Esophagus muscularis mucosa (tissue), 4 donors: Measurements from ENCODE around the gene ARMC9. TPM values are rescaled to one million over a fixed set of nuclear protein-coding genes. Genes with fewer than 3 reads are reported as not detected.
"Not testable (repeated sequence)": the region's sequence is repeated elsewhere in the genome, so short reads cannot be mapped to it uniquely, and the experiment has no call there.

Source experiments
- DNase-seq: peaks from one replicate; pipeline ENCODE4 v3.0.0-alpha.2; 2017; ENCODE audit errors: extremely low spot score
- H3K27ac ChIP-seq, 4 donors: fragments of 200-600 bp; sonication (generic); replicated peaks in 1 of 4; 1 replicate in 3 of 4; 2 replicates in 1 of 4; pipeline ENCODE4 v1.5.1; 2016 to 2019; ENCODE audit warnings: mild to moderate bottlenecking in 1 of 4
- H3K27me3 ChIP-seq, 4 donors: fragments of 200-600 bp; sonication (generic); one replicate each; pipeline versions ENCODE4 v1.5.1 to v1.6.0; 2016 to 2019
- H3K36me3 ChIP-seq, 4 donors: fragments of 200-600 bp; sonication (generic); one replicate each; pipeline ENCODE4 v1.5.1; 2016 to 2019
- H3K4me1 ChIP-seq, 4 donors: fragments of 200-600 bp; sonication (generic); one replicate each; pipeline ENCODE4 v1.5.1; 2016 to 2019
- H3K4me3 ChIP-seq, 4 donors: fragments of 200-600 bp; sonication (generic); 1 replicate in 2 of 4; 2 replicates in 2 of 4; pipeline ENCODE4 v1.5.1; 2016 to 2019; ENCODE audit warnings: mild to moderate bottlenecking in 4 of 4, moderate library complexity in 1 of 4
- H3K9me3 ChIP-seq, 4 donors: fragments of 200-600 bp; sonication (generic); 1 replicate in 3 of 4; 2 replicates in 1 of 4; pipeline ENCODE4 v1.5.1; 2016 to 2019
- EP300 ChIP-seq: sonication (generic); formaldehyde crosslinking; IDR thresholded peaks from one replicate; pipeline ENCODE4 v1.6.1; 2017; ENCODE audit warnings: antibody characterized with exemption
- POLR2A ChIP-seq: fragments of 450-650 bp; IDR thresholded peaks from one replicate; pipeline ENCODE4 v1.6.1; 2017; ENCODE audit warnings: antibody characterized with exemption, moderate library complexity, mild to moderate bottlenecking, low read depth
- POLR2AphosphoS5 ChIP-seq, 2 donors: sonication (generic); formaldehyde crosslinking; IDR thresholded peaks; one replicate each; pipeline ENCODE4 v1.6.1; 2017; ENCODE audit warnings: antibody characterized with exemption in 2 of 2
- WGBS: methylation state at CpG from one replicate; pipeline ENCODE4 v1.1.5; 2018; 5-methylcytosine and 5-hydroxymethylcytosine counted together
- intact Hi-C: fragments of 100-400 bp; cut with DNase I; formaldehyde crosslinking; loops from one replicate; pipeline ENCODE4 v1.15.1; 2023
- total RNA-seq, 4 donors: library from RNA; depleted of rRNA; stranded (reverse); fragments of >200 nt; gene quantifications; one replicate each; pipeline versions ENCODE4 v1.1.0 to v1.2.1, GENCODE V29; 2016
- TF ChIP-seq, protein P1 (sequence below), 3 experiments: fragments of 200-600 bp in 2 of 3; fragments of 450-650 bp in 1 of 3; sonication (generic) in 2 of 3; IDR thresholded peaks; one replicate each; pipeline ENCODE4 v1.5.1; 2017 to 2019; ENCODE audit warnings: antibody characterized with exemption in 3 of 3, mild to moderate bottlenecking in 2 of 3, moderate library complexity in 1 of 3

ARMC9 gene
- total RNA-seq, 4 donors from 2014 or later, result 119 to 262 (median 152) TPM

DNA sequence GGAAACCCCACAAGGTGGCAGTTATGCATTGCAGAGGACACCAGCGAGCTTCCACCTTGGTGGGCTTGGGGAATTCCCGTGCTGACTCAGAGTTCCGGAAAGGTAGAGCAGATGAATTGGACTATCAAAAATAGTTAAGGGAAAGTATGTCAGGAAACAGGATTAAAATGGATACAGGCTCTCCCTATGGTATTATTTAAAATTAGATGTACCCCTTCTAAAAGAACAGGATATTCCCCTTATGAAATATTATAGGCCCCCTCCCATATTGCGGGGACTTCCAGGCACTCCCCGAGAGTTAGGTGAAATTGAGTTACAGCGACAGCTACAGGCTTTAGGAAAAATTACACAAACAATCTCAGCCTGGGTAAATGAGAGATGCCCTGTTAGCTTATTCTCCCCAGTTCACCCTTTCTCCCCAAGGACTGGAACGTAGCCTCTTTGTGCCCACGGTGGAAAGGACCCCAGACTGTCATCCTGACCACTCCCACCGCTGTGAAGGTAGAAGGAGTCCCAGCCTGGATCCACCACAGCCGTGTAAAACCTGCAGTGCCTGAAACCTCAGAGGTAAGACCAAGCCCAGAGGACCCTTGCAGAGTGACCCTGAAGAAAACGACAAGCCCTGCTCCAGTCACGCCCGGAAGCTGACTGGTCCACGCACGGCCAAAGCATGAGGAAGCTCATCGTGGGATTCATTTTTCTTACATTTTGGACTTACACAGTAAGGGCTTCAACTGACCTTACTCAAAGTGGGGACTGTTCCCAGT is 207.4 kb downstream of the ARMC9 start:
- H3K36me3 ChIP-seq, H3K27me3 ChIP-seq, H3K9me3 ChIP-seq, H3K27ac ChIP-seq, DNase-seq, H3K4me3 ChIP-seq, H3K4me1 ChIP-seq, intact Hi-C loops: not testable (repeated sequence)
- TF ChIP-seq, protein P1, sequence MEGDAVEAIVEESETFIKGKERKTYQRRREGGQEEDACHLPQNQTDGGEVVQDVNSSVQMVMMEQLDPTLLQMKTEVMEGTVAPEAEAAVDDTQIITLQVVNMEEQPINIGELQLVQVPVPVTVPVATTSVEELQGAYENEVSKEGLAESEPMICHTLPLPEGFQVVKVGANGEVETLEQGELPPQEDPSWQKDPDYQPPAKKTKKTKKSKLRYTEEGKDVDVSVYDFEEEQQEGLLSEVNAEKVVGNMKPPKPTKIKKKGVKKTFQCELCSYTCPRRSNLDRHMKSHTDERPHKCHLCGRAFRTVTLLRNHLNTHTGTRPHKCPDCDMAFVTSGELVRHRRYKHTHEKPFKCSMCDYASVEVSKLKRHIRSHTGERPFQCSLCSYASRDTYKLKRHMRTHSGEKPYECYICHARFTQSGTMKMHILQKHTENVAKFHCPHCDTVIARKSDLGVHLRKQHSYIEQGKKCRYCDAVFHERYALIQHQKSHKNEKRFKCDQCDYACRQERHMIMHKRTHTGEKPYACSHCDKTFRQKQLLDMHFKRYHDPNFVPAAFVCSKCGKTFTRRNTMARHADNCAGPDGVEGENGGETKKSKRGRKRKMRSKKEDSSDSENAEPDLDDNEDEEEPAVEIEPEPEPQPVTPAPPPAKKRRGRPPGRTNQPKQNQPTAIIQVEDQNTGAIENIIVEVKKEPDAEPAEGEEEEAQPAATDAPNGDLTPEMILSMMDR (IDR thresholded peaks at IDR 0.05), result peak; percentile 26 to 58 (median 39)
- 20% methylated on average over 14 of the region's 16 CpGs for WGBS

DNA sequence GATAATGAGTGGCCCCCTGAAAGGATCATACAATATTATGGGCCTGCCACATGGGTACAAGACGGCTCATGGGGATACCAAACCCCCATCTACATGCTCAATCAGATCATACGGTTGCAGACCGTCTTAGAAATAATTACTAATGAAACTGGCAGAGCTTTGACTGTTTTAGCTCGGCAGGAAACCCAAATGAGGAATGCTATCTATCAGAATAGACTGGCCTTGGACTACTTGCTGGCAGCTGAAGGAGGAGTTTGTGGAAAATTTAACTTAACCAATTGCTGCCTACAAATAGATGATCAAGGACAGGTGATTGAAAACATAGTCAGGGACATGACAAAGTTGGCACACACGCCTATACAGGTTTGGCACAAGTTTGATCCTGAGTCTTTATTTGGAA is 209.3 kb downstream of the ARMC9 start:
- H3K4me1 ChIP-seq, result peaks cover 10 to 18% (median 12%) of the 10 kb centered on the region in 4 donors
- H3K9me3 ChIP-seq, DNase-seq, intact Hi-C loops, H3K27ac ChIP-seq, H3K4me3 ChIP-seq, H3K27me3 ChIP-seq, H3K36me3 ChIP-seq: not testable (repeated sequence)
- WGBS, result 67% methylated on average over 5 of the region's 5 CpGs

DNA sequence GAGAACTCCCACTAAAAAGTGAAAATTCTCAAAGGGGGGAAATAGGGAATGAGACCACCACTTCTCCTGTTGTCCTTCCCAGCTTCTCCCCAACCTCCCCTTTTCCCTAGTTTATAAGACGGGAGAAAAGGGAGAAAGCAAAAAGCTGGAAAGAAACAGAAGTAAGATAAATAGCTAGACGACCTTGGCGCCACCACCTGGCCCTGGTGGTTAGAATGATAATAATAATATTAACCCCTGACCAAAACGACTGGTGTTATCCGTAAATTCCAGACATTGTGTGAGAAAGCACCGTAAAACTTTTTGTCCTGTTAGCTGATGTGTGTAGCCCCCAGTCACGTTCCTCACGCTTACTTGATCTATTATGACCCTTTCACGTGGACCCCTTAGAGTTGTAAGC is 209.9 kb downstream of the ARMC9 start:
- H3K27ac ChIP-seq, H3K27me3 ChIP-seq, intact Hi-C loops, DNase-seq, H3K9me3 ChIP-seq, H3K4me3 ChIP-seq, H3K36me3 ChIP-seq: not testable (repeated sequence)
- 80% methylated on average over 9 of the region's 9 CpGs for WGBS
- peaks cover 10 to 23% (median 15%) of the 10 kb centered on the region in 4 donors for H3K4me1 ChIP-seq

DNA sequence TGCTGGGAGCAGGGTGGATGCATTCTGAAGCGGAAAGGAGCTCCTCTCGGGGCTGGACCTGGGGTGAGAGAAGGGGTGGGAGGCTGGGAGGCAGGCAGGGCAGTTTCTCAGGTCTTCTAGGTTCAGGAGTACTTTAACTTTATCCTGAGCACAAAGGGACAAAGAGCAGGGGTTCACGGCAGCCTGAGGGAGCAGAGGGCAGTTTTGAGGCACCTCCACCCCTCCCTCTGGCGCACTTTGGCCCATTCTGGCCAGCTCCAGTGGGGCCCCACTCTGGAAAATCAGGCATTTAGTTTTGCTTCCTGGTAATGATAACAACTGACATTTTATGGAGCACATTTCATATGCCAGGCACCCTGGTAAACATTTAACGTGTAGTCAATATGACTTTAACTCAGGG is 211.3 kb downstream of the ARMC9 start:
- H3K27ac ChIP-seq, result no peak overlapping the region
- H3K36me3 ChIP-seq, result no peaks in the 10 kb centered on the region
- no peaks in the 10 kb centered on the region for H3K27me3 ChIP-seq
- WGBS, result 93% methylated on average over 5 of the region's 5 CpGs
- H3K4me3 ChIP-seq, result no peak overlapping the region
- intact Hi-C loops, result loop anchor here (5.0 to 10.0 kb wide), 3 partner anchors 115 to 302 kb away; no protein-coding TSS in a partner anchor
- H3K4me1 ChIP-seq, result peaks cover 10 to 23% (median 15%) of the 10 kb centered on the region in 4 donors
- H3K9me3 ChIP-seq, result peaks cover 0 to 5% (median 2%) of the 10 kb centered on the region in 4 donors
- no peak for DNase-seq
- TF ChIP-seq, protein P1 (IDR thresholded peaks at IDR 0.05), result no peak
- TF ChIP-seq POLR2AphosphoS5 (IDR thresholded peaks at IDR 0.05), result no peak
- TF ChIP-seq POLR2A, result no peak
- TF ChIP-seq EP300, result no peak

DNA sequence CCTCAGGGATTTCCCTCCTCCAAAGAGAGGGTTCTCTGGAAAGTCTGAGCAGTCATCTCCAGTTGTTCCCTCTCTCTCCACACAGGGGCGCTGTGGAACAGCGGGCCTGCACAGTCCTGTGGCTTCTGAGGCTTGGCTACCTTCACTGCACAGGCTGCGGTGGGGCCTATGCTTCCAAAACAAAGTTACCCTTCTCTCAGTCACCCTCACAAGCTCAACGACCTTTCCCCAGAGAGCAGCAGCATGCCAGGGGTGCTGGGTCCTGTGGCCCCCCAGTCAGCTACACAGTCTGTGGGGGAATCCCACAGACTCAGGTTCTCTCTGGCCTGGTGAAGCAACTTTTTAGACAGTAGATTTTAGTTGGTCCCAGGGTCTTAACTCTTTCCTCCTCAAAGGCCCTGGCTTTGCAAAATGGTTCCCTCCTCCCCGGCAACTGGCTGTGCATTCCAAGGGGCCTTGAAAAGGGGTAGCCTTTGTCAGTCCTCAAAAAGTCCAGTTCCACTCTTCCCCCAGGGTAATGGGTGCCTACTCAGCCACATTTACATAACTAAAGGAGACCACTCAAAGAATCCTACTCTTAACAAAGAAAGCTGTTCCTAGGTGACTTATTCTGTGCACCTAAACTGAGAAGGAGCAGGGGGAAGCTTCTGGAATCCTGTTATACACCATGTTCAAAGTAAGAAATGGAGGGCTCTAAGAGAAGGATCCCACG is 212.0 kb downstream of the ARMC9 start:
- Histone ChIP-seq H3K27me3 (no peaks in the 10 kb centered on the region), H3K27ac (no peak overlapping the region)
- TF ChIP-seq, protein P1 (IDR thresholded peaks at IDR 0.05), result peak in 1 of 3 experiments; percentile 7
- no peak for TF ChIP-seq EP300

More for the DNA sequence above, 212.0 kb downstream of the ARMC9 start:
- H3K36me3 ChIP-seq, result no peaks in the 10 kb centered on the region
- H3K4me3 ChIP-seq, result no peak overlapping the region
- H3K9me3 ChIP-seq, result peaks cover 0 to 5% (median 2%) of the 10 kb centered on the region in 4 donors
- intact Hi-C loops, result loop anchor here (5.0 to 10.0 kb wide), 3 partner anchors 116 to 303 kb away; no protein-coding TSS in a partner anchor
- DNase-seq, result no peak
- H3K4me1 ChIP-seq, result peaks cover 10 to 23% (median 15%) of the 10 kb centered on the region in 4 donors
- WGBS, result 75% methylated on average over 6 of the region's 6 CpGs
